ENCODE results near the gene TMUB2.

TMUB2 gene

GRCh38 chr17:44205962-44206824 is 19.4 kb downstream of the TMUB2 start:
- DNase-seq = no peak

DNA sequence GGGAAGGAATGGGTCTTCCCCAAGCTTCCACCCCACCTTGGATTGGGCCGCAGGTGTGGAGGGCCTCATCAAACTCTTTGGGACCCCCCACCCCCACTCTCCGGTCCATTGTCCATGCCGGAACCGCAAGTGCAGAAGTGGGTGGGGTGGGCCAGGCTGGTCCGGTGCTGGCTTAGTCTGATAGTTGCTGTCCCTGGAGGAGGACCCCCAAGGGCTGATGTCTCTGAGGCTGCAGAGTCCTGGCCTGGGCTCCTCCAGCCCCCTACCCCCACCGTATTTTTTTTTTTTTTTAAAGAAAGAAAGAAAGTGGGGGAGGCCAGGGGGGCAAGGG is 20.0 kb downstream of the TMUB2 start:
- no peak for DNase-seq

DNA sequence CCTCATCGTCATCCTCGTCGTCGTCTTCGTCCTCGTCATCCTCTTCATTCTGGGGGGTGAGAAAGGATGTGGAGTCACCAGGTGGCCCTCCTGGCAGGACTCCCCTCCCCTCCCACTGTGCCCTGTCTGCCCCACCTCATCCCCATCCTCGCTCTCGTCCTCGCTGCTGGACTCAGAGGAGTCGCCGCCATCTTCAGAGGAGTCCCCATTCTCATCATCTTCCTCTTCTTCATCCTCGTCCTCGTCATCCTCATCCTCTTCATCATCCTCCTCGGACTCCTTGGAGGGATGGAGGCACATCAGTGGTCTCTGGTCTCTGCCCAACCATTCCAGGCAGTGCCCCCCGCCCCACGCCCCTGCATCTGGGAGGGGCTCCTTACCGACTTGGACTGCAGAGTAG is 20.5 kb downstream of the TMUB2 start:
- DNase-seq = no peak

DNA sequence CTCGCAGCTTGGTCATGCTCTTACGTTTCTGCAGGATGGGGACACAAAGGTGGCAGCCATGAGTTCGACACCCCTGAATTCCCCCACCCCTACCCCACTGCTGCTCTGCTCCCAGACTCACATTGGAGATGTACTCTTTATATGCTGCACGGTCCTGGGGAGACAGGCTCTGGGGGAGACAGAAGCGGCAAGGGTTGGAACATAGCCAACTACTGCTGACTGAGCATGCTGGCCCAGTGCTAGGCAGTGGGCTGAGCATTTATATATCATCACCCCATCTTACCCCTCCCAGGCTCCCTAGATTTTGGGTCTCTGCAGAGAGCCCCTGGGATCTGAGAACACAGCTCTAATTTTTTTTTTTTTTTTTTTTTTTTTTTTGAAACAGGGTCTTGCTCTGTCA is 21.0 kb downstream of the TMUB2 start:
- DNase-seq = no peak

DNA sequence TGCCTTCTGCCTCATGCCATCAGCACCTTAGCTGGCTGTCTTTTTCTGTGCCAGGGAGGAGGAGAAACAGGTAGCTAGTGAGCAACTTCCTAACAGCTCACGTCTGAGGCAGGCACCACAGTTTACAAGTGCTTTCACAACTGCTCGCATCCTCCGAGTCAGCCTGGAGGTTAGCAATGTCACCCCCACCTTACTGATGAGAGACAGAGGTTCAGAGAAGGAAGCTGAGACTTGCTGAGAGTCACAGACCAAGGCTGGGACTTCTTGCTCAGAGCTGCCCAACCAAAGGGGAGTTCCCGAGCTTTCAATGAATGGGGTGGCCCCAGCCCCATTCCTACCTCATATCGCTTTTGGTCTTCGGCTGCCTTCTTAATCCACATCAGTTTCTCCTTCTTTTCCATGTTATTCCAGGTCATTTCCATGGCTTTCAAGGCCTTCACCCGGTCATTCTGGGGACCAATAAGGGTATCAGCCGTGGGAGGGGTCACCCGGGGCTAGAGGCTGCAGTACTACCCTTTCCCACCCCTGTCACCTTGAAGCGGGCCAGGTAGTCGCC is 23.1 kb downstream of the TMUB2 start:
- DNase-seq = no peak

GRCh38 chr17:44210342-44211192 is 23.8 kb downstream of the TMUB2 start:
- peak; percentile 95 for DNase-seq

GRCh38 chr17:44211281-44212265 is 24.8 kb downstream of the TMUB2 start:
- DNase-seq = no peak

DNA sequence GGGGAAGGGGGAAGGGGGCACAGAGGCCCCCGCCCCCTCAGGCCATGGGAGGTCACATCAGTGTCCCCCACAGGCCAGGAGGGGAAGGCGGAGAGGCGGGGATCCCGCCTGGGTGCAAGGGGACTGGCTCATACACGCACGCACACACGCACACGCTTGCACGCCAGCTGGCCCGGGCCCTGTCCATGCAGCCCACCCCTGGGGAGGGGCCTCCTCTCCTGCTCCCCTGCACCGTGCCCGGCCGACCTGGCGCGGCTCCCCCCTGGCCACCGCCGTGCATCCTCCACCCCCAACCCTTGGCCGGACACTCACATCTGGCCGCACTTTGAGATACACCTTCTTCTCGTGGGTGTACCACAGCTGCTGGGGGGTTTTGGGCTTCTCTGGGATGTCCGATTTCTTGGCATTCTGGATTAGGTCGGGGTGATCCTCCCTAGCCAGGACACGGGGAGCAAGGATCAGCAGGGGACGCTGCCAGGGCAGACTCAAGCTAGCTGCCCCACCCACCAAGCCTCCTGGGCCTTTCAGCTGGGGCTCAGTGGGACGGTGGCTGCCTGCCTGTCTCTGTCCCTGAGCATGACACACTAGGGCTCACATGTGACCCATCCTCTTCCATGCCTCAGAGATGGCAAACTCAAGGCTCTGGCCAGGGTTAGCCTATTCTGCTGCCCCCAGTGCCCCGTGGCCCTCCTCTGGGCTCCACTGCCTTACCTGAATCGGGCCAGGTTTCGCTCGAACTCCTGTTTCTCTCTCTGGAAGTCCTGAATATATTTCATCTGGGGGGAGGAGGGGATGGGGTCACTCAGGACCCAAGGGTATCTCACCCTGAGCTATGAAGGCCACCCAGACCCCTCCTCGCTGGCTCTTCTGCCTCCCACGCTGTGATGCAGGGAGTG is 26.0 kb downstream of the TMUB2 start:
- DNase-seq = no peak

GRCh38 chr17:44213403-44214229 is 26.8 kb downstream of the TMUB2 start:
- DNase-seq = no peak

DNA sequence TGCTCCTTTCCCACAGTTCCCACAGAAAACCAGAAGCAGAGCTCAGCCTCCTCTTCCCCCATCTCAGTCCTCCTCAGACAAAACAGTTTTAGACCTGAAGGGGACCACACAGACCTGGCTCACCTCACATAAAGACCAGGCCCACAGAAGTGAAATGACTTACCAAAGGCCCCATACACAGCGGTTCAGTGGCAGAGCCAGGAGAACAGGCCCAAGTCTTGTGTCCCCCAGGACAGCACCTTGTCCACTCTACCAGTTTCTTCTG is 27.4 kb downstream of the TMUB2 start:
- no peak for DNase-seq

DNA sequence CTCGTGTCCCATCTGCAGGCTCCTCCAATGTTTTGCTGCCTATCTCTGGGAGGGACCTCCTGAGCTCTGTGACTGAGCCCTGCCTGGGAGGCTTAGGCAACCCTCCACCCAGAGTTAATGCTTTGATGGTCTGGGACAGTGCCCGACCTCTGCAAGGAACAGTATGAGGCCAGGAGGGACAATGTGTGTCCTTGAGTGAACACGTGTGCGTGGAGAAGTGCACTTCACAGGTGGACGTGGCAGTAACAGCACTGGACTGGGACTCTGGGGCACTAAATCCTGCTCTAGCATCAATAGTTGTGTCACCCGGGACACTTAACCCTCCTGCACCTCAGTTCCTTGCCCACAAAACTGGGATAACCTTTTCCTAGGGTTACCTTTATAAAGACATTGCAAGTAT is 28.1 kb downstream of the TMUB2 start:
- DNase-seq = no peak

DNA sequence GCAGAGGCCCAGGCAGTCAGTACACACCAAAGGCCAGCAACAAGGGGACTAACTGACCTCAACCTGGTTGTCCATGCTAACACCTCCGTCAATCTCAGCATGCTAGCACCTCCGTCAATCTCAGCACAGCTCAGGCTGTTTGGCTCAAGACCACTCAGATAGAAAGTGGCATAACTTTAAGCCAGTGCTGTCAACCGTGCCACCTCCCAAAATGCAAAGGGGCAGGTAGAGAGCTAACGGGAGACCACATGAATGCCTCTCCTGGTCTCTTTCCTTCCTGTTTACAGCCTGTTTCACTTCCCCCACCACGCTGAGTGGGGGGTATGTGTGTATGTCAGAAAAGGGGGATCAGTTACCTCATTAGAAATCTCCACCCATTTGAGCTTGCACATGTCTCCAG is 29.4 kb downstream of the TMUB2 start:
- DNase-seq = peak; percentile 45

DNA sequence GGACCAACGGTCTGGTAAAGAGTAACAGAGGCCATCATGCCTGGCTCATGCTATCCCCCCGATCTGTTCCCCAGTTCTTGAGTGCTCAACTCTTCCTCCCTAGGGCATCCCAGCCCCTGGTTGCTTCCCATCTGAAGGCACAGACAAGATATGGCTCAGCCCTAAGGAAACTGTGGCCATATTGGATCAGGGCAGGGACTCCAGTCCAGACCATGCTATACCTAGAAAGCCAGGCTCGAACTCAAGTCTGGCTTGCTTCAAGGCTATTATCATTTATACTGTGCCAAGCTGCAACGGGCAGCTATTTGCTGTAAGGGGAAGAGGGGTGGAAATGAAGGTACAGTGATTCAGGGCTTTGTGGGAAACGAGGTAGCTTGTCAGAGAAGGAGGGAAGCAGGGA is 29.9 kb downstream of the TMUB2 start:
- DNase-seq = no peak

DNA sequence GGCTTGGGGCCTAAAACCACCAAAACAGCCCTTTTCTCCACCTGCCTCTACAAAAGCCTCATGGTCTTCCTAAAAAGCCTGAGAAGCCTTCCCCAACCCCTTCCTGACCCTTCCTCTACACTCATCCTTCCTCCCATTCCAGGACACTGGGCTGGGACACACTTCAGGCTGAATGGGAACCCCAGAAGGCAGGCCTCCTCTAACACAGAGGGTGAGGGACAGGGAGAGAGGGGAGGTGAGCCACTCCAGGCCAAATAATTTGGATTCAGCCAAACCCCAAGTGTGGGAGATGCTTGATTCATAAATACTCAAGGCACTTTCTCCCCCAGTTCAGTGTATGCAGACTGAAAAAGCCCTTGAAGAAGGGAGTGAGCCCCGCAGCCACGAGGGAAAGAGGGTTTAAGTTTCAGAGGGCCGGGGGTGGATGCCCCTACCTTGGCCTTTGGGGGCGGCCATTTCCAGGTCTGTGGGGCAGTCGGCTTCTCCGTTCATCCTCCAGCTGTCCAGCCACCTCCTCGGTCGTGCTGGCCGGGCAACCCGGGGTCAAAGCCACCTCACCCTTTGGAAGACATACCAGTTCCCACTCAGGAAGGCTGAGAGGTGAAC is 31.1 kb downstream of the TMUB2 start:
- DNase-seq = no peak

DNA sequence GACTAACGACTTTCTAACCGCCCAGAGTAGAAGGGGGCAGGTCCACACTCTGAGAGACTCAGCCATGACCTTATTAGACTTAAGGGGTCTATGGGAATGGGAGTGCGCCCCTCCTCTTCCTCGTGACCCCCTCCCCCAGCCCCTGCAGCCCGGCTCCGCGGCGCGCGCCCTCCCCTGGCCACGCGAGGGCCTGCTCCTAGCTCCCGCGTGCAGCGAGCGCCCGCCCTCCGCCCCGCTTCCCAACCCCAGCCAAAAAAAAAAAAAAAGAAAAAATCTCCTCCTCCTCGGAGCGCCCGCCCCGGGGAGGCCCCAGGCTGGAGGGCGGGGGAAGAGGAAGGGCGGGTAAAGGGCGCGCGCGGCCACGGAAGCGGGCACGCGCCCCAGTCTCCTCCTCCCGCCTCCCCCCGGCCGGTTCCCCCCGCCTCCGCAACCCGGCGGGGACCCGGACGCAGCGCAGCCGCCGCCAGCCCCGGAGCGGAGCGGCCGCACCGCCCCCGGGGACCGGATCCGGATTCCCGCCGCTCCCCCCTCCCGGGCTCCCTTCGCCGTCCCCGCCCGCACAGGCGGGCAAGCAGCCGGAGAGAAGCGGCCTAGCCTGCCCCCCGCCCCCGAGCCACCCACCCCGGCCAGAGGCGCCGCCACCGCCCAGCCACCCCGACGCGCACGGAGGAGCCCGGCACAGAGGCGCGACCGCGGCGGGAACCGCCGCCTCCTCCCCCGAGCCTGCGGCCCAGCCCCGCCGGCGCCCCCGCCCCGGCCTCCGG is 31.8 kb downstream of the TMUB2 start:
- peak; percentile 91 for DNase-seq

DNA sequence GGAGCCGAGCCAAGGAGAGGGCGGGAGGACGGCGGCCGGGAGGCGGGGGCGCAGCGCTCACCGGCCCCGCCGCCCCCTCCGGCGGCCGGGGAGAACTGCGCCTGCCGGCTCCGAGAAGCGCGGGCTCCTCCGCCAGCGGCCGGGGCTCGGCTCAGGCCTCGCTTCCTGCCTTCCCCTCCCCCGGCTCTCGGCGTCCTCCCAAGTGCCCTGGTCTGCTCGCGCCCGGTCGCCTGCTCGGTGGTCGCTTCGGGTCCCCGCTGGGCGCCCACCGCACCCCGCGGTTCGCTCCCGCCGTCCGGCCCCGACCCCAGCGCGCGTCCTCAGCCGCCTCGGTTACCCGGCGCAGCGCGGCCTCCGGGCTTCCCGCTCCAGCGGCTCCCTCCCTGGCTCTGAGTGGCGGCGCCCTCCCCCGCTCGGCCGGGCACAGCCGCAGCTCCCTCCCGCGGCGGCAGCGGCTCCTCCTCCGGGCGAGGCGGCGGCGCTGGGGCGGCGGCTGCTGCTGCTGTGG is 32.4 kb downstream of the TMUB2 start:
- peak; percentile 82 for DNase-seq

DNA sequence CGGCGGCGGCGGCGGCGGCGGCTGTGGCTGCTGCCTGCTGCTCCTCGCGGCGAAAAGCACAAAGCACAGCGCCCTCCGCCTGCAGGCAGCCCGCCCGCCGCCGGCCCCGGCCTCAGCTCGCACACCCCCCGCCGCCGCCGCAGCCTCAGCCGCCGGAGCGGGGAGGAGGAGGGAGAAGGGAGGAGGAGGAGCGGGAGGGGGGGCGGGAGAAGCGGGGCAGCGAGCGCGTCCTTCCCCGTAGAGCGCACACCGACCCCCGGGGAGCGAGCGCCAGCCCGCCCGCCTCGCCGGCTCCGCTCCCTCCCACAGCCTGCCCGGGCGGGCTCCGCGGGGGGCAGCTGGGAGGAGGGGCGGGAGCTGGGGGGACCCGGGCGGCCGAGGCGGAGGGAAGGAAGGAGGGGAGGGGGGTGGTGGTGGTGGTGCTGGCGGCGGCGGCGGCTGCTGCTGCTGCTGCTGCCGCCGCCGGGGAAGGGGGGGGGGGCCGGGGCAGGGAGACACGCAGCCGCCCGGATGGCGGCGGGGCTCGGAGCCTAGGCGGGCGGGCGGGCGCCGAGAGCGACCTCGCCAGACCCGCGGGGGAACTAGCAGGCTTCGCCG is 32.9 kb downstream of the TMUB2 start, which contains the start of gene UBTF:
Gene UBTF (minus strand): TSS at position 60 of the 597 bp plus-strand sequence. CDS start 1,446 bp downstream, outside the sequence.
- no peak for DNase-seq

DNA sequence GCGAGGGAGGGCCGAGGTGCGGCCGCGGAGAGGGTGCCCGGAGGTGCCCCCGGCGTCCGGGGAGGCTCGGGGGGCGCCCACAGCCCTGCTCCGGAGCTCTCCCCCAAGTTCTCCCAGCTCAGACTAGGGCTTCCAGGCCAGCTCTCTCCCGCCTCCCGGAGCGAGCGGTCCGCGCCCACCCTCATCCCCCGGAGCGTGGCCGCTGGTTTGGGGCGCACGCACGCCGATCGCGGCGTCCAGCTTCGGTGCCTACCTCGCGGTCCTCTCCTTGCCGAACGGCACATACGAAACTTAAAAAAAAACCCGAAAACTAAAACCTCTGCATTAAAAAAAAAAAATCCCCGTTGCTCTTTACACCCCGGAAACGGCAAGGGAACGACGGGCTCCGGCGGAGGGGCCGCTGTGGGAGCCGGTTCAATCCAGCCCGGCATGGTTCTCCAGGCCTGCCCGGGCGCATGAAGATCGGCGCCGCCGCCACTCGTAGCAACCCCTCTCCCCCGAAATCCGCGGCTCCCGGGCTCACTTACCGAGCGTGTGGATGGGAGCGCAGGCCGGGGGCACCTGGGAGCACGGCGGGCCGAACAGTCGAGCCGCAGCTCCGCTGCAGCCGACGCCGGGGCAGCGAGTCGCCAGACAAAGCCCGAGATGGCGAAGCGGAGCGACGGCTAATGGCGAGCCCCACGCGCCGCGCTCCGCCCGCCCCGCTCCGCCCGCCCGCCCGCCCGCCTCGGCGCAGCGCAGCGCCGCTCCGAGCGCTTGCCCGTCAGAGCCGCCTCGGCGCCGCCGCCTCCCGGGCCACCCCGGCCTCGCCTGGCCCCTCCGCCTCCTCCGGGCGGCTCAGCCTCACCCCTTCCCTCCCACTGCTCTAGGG is 33.7 kb downstream of the TMUB2 start:
- DNase-seq = peak; percentile 67

Data from activated T-cell treated with anti-CD3 and anti-CD28 coated beads, Interleukin-2, amount 50 U/mL, for 1 hour (primary cell).